Stimulated activated CD4-positive, alpha-beta T cell treated with anti-CD3 and anti-CD28 coated beads, TNF-alpha, amount 100 ng/mL, for 24 hours (primary cell): Measurements from ENCODE around the gene SLC39A11.

Experiments
- DNase-seq, 3 experiments: peaks; one replicate each; pipeline ENCODE4 v3.0.0-alpha.2; 2020; ENCODE audit warnings: low read depth in 3 of 3

Gene SLC39A11

DNA sequence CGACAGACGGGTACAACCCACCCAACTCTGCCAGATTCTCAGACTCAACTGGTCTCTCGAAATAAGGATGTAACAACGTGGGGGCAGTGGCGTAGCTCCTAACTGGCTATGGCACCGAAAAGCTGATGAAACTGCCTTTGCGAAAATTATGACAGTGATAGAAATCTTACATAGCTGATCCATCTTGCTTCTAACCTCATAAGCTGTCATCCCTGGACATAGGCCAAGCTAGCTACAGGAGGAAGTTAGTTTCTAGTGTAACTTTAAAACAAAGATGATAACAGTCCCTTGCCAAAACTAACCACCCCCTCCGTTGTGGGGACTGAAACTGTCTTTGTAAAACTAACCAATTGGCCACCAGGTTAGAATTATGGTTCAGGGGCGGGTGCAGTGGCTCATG is 220.1 kb downstream of the SLC39A11 start:
- no peak for DNase-seq

DNA sequence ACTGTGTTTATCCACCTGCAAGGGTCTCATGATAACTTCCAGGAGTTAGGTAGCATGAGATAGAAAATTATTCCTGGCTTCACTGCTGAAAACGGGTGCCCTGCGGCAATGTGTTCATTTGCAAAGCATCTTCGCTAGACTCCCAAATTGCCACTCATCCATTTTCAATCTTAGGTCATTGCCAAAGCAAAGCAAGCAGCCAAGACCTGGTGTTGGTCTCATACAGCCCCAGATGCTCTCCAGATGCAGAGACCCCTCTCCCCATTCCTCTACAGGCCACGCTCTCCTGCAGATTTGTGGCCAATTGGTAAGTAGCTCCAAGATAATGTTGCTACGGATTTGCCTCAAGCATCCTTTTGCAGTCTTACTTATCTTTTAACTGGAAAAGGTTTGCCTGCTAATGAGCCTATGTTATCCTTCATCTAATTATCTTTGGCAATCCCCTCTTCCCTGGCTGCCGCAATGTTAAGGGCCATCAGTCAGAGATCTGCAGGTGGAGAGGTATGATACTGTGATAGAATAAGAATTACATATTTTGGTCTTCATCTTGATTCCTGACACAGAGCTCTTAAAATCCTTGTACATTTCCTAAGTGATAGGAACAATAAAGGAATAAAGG is 222.0 kb downstream of the SLC39A11 start:
- no peak for DNase-seq

DNA sequence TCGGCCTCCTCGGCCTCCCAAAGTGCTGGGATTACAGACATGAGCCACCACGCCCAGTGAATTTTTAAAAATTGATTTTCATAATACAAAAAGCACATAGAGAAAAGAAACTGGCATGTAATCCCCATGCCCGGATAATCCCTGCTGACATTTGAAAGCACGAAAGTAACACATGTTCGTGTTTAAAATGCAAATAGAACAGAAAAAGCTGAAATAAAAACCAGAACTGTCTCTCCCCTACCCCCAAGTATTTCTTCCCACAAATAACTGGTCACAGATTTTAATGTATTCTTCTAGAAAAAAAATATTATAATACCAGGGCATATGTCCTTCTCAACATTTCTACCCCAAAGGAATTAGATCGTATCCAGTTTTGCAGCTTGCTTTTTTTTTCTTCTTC is 222.9 kb downstream of the SLC39A11 start:
- DNase-seq: no peak

DNA sequence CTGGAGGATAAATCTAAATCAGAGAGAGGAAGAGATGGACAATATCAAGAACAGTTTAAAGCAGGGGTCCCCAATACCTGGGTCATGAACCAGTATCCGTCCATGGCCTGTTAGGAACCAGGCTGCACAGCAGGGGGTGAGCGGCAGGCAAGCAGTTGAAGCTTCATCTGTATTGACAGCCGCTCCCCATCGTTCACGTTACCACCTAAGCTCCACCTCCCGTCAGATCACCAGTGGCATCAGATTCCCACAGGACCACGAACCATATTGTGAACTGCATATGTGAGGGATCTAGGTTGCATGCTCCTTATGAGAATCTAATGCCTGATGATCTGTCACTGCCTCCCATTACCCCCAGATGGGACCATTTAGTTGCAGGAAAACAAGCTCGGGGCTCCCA is 226.5 kb downstream of the SLC39A11 start:
- no peak for DNase-seq

DNA sequence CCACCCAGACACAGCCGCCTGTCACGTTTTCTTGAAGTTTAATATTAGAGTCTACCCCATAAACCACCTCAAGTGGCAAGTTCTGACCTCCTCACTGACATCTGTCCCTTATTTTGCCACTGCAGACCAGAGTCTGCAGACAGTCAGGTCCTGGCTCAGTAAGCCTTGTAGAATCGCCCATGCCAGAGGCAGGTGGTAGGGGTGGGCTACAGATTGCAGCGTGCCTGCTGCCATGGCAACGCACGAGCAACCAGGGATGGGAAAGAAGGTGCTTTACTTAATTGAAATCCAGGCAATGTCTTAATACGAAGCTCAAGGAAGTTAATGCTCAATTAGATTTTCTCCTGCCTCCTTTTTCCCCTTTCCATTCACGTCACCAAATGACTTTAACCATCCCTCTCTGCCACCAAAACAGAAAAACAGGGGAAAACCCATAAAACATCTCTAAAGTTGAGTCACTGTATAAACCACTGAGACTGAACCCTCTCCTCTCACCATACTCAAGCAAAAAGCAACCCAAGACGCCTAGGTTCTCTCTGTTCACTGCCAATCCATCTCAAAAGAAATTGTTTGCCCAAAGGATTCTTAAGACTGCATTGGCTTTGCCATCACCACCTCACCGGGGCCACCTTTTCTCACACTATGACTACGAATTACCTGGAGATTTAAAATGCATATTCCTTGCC is 228.8 kb downstream of the SLC39A11 start:
- no peak for DNase-seq

DNA sequence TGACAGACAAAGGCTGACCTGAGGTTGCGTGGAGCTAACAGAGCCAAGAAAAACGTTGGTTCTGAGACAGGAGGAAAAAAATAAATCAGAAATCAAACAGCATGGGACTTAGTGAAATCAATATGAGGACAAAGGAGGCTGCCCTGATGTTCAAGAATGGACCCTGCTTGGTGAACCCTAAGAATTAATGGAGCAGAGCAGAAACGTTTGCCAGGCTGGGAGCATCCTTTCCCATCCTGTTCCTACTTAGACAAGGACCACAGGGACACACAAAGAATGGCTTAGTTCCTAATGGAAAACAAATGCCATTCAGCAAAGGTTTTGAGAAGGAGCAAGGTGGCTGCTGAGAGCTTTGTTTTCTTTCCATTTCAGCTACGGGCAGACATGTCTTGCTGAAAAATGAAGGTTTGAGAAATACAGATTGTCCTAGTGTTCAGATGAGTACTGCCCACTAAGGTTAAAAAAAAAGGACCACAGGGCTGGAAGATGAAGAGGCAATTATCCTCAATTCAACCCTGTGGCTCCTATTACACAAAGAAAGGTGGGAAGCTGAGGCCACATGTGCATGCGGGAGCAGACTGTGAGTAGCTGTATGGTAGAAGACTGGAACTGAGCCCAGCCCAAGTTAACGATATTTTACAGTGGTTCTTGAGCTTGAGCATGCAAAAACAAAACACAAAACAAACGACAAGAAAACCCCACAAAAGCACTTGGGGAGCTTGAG is 230.1 kb downstream of the SLC39A11 start:
- DNase-seq: no peak

DNA sequence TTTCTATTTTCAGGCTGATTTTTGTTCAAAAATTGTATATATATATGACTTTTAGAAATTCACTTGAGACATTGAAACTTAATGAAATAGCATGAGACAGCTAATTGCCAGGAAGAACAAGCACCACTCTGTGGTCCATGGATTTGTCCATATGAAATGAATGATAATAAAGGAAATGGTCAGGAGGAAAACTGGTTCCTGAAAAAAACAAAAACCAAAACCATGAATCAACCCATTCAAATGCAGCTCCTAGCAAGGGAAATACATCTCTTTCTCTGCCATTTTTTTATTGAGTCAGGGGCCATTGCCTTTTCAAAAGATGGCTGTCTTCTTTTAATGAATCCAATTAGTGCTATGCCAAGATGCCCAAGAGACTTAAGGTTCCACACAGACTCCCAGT is 230.7 kb downstream of the SLC39A11 start:
- DNase-seq: no peak

DNA sequence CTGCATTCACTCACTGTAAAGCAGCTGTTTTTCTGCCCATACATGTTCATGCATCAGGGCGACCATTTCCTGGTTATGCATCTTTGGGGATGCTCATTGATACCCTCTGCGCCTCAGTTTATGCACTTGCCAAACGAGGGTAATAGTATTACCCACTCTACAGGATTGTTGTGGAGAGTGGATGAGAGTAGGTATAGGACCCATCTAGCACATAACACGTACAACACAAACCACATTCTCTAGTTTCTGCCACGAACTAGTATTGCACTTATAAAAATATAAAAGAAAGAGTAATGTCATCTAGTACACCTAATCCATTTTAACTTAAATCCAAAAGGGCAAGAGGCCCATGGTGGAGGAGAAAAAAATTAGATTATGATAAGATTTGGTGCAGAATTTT is 231.7 kb downstream of the SLC39A11 start:
- DNase-seq: no peak

DNA sequence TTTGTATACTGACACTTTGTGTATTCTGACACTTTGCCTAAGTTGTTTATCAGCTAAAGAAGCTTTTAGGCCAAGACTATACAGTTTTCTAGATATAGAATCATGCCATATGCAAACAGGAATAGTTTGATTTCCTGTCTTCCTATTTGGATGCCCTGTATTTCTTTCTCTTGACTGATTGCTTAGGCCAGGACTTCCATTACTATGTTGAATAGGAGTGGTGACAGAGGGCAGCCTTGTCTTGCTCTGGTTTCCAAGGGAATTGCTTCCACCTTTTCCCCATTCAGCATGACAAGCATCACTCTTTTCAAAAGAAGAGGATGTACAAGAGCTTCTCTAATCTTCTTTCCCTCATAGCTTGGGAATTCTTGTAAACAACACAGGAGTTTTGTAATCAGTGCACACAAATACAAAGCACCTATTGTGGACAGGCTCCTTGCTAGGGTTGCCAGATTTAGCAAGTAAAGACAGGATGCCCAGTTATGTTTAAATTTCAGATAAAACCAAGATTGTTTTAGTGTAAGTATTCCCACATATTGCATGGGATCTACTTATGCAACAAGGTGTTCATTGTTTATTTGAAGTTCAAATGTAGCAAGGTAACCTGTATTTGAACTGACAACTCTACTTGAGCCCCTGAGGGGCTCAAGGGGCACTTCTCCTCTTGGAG is 233.5 kb downstream of the SLC39A11 start:
- no peak for DNase-seq

DNA sequence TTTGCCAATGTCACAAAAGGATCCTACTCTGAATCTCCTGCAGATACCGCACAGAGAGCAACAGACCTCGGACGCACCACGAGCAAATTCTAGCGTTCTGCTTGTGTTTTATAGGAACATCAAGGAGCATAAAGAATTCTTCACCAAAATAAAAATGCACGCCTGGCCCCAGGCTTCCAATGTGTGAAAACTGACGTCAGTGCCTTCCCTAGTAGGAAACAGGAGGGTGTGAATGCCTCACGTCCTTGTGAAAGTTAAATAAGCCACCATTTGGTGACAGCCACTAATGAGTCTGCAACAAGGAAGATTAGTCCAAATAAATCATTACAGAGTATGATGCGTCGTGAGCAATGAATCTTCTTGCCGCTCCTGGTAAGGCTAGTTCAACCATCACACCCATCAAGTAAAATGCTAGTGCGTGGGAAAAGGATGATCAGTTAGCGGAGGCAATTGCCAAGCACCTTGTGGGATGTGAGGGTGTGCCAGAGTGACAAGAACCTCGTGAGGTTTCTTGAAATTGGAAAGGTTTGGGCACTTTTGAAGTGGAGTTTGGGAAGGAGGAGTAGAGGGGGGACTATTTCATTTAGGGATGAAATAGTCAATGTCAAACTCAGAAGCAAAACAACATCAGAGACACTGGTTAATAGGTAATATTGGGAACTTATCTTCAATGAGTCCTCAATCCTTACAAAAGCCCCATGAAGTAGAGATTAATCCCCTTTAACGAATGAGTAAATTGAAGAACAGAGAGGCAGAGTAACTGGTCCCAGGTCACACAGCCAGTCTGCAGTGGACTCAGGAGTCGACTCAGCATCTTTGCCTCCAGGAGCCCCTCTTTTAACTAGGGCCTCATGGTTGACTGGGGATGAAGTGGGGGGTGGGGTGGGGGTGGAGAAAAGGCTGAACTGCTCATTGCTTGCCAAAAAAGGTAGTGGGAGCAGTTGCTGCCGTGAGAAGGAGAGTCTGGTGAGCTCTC is 238.8 kb downstream of the SLC39A11 start:
- DNase-seq: no peak

DNA sequence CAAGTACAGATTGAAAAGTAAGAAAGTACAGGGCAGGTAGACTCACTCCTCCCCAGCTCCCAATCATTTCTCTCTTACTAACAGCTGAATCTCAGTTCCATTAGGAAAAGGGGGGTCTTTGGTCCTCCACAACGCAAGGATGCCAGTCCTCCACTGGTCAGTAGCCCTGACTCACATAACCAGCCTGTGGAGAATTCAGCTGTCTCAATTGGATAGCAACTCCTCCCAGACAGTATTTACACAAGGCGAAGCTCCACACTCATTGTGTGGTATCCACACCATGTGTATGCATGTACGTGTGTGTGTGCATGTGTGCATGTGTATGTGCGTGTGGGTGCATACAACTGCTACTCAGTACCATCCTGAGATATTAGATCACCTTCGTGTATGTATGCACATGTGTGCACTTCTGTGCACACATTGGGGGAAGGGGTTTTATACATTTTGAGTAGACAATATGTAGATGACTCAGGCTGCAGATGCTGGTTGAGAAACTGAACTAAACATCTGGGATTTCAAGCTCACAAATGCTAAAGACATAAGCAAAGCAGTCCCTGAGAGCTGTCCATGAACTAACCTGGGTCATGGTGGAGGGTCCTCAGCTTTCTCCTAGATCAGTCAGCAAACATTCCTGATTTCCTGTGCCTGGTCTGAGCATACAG is 240.1 kb downstream of the SLC39A11 start:
- DNase-seq: no peak

DNA sequence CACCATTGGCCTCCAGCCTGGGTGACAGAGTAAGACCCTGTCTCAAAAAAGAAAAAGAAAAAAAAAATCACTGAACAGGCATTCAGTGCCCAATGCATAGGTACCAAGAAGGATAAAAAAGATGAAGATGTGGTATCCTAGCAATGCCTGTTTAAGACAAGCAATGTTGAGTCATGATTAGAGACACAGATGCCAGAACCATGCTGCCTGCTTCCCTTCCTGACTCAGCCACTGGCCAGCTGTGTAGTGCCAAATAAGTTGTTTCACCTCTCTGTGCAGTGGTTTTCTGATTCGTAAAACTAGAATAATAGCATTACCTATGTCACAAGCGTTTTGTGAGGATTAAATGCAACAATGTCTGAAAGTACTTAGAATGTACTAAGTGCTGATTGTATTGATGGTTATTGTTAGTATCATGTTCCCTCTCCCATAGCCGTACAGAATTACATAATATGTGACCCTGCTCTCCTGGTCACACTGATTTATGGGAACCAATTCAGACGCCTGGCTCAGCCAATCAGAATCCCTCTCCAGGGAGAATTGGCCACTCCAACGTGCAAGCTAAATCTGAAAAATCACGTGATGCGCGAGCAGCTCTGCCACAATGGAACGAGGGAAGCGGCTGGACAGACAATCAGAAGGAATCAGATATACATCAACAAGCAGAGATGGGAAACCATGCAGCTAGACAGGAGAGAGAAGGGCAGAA is 241.9 kb downstream of the SLC39A11 start:
- DNase-seq: no peak

DNA sequence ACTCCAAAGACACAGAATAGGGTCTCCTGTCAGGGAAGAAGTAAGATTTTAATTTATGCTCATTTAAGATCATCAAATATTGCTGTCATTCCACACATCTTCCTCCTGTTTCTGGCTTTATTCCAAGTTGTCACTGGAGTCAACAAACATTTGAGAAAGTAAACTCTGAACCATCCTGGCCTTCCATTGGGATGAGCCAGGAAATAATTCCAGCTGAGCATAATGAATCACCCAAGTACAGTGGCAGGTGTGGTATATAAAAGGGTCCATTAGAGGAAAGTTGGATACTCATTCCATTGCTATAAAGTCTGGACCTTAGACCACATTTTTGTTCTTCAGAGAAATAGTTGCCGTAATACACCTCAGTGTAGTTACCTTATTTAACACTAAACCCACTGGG is 246.1 kb downstream of the SLC39A11 start:
- DNase-seq: no peak

DNA sequence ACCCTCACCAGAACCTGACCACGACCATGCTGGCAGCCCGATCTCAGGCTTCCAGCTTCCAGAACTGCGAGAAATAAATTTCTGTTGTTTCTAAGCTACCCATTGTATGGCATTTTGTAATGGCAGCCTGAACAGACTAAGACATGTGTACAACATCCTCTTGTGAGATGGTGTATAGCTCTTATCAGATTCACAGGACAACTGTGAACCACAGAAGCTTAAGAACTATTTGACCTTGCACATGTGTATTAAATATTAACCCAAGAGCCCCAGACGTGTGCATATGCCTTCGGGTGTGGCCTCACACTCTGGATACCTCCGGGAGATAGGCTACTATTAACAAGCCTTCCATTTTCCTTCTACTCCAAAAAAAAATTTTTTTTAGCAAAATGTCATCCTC is 248.9 kb downstream of the SLC39A11 start:
- DNase-seq: no peak

DNA sequence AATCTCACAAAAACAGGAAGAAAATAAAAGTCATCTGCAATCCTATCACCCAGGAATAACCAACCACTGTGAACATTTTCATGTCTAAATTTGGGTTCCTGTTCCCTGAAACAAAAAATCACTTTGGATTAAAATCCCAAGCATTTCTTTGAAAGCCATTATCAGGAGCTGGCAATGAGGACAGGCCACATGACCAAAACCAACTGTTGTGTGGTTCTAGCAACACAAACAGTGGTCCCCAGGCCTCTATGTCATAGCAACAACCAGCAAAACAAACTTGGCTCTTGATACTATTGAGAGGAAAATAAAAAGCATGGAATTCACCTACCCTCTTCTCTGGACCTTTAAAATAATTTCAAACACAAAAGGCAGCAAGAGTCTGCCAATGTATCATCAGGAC is 252.5 kb downstream of the SLC39A11 start:
- DNase-seq: no peak

DNA sequence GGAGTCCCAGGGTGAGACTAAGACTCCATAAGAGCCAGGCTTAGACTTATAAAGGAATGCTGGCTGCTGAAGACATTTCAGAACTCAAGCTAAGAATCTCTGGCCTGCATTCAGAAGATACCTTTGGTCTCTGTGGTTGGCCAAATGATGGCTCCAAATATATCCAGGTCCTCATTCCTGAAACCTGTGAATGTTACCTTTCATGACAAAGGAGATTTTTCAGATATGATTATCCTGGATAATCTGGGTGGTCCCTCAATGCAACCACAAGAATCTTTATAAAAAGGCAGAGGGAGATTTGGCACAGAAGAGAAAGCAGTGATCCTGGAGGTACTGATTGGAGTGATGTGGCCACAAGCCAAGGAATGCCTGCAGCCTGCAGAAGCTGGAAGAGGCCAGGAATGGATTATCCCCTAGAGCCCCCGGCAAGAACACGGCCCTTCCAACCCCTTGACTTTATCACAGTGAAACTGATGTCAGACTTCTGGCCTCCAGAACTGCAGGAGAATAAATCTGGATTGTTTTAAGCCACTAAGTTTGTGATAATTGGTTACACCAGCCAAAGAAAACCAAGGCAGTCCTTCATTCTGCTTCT is 253.3 kb downstream of the SLC39A11 start:
- no peak for DNase-seq

DNA sequence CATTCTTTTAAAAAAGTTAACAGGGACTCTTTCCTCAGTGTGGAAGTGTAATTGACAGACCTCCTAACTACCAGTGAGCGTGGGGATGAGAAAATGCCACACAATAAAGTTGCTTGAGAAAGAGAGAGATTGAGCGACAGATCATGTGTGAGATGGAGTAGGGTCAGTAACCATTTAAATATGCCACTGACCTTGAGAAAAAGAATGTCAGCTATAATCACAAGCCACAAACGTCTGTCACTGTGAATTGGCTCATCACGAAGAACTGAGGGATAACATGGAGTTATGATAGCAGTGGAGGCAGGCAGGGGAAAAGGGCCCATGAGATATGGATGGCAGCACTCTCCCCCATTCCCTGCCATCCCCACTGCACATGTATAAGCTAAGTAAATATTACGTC is 253.9 kb downstream of the SLC39A11 start:
- DNase-seq: no peak

DNA sequence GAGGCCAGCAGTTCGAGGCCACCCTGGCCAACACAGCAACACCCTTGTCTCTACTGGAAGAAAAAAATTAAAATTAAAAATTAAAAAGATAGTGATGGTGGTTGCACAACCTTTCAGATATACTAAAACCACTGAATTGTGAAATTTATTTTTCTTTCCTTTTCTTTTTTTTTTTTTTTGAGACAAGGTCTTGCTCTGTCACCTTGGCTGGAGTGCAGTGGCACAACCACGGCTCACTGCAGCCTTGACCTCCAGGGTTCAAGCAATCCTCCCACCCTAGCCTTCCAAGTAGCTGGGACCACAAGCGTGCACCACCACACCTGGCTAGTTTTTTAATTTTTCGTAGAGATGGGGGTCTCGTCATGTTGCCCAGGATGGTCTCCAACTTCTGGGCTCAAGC is 254.4 kb downstream of the SLC39A11 start:
- DNase-seq: no peak

DNA sequence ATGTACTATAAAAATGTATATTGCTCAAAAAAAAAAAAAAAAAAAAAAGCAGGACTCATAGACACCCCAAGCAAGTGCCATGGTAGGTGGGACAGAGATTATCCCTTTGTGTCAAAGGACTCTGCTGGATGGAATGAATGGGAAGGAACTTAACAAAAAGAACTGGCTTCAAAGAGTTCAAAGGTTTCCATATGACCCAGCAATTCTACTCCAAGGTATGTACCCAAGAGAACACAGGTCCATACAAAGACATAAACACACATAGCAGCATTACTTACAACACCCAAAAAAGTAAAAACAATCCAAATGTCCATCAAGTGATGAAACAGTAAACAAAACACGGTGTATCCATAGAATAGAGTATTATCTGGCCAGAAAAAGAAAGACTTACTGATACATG is 255.2 kb downstream of the SLC39A11 start:
- DNase-seq: no peak
